HG03565 (cell line): ENCODE data around the gene PREX1.
"Not testable (repeated sequence)": the region's sequence is repeated elsewhere in the genome, so short reads cannot be mapped to it uniquely, and the experiment has no call there.

Experiments used
- ATAC-seq: cut with Tn5 transposase; IDR thresholded peaks from one replicate; pipeline ENCODE4 v1.9.1; 2021; ENCODE audit warnings: mild to moderate bottlenecking, moderate library complexity; ENCODE audit not compliant: unreplicated experiment

PREX1 gene

GRCh38 chr20:48826480-48826879, 1.3 kb downstream of the PREX1 start:
- ATAC-seq: not testable (repeated sequence)

DNA sequence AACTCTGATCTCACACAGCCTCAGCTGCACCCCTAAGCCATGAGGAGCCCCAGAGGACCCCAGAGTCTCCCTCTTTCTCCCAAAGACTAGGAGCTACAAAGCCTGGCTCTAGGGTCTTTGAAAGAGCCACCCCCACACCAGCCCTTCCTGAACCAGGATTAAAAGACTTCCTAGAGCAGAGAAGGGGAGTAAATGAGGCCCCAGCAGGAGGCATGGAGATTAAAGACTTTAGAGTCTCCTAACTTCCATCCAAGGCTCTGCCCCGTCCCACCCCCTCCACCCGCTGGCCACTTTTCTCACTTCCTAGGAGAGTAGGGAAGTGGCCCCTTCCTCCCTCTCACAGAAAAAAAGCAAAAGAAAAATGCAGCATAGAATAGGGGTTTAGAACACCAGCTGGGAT, 1.7 kb downstream of the PREX1 start:
- no peak for ATAC-seq

DNA sequence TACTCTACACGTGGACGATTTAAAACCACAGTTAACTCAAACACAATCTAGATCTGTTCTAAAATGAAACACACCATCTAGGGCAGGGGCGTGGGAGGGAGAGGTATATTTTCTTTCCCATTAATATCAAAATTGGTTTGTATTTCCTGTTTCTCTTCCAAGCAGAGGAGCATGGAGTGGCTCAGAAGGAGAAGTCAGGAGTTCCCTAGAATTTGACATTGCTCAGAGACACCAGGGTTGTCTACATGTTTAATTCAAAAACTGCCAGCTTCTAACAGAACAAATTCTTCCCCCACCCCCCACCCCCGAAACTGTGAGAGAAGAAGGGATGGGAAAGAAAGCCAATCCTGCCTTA, 2.3 kb downstream of the PREX1 start:
- no peak for ATAC-seq

- no peak for ATAC-seq
Observed at GRCh38 chr20:48824830-48825565, 2.8 kb downstream of the PREX1 start.

DNA sequence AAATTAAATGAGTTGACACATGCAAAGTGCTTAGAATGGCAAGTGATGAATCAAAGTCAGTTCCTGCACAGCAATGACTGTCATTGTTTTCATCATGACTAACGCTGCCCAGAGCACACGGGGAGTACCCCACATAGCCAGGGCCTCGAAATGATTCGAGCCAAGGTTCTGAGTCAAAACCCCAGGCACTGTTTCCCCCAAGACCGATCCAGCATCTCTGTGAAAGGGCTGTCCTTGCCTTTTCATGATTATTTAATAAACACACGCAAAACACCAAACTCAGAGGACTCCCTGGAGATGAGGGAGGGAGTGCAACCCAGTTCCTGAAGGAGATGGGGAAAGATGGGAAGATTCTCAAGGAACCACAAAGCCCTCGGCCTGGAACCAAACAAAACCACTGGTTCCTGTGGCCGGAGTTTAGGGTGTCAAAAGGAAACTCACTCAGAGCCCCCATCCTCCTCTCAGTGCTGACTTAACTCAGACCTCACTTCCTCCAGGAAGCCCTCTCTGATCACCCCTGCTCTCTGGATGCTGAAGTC, 3.8 kb downstream of the PREX1 start:
- peak; percentile 31 for ATAC-seq

DNA sequence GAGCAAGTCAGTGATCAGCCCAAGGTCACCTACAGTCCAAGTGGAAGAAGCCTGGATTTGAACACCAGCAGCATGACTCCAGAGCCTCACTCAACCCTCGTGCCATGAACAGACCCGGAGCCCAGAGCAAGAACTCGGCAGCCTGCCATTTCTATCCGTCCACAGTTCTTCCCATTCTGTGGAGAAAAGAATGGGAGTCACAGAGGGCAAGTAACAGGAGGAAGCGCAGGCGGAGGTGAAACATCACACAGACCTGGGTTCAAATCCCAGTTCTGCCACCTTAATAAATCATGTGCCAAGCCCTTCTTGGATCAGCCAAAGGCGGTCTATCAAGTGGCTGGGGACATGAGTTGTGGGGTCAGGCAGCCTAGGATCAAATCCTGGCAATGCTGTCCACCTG, 4.3 kb downstream of the PREX1 start:
- ATAC-seq: no peak

GRCh38 chr20:48822879-48823385, 4.9 kb downstream of the PREX1 start:
- no peak for ATAC-seq

DNA sequence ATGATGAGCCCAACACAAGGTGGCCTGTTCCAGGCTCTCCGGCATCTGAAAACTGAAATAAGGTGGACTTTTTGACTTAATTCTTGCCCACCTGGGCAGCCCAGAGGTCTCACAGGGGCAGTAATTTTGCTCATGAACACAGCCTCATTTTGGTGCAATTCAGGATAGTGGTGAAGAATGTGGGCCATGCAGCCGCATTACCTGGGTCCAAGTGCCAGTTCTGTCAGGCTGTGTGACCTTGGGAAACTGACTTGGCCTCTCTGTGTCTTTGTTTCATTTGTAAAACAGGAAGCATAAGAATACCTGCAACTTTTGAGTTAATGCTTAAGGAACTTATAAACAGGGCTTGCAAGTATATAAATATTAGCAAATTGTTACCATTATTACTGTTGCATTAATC, 5.6 kb downstream of the PREX1 start:
- ATAC-seq: no peak

GRCh38 chr20:48821261-48821920, 6.4 kb downstream of the PREX1 start:
- ATAC-seq: no peak

DNA sequence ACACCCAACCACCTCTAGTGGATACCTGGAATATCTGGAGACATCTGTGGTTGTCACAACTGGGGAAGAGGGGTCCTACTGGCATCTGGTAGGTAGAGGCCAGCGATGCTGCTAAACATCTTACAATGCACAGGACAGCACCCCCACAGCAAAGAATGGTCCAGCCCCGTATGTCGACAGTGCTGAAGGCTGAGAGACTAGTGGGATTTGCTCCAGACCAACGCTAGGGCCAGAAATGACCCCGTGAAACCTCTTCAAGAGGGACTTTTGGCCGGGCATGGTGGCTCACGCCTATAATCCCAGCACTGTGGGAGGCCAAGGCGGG, 7.2 kb downstream of the PREX1 start:
- no peak for ATAC-seq

DNA sequence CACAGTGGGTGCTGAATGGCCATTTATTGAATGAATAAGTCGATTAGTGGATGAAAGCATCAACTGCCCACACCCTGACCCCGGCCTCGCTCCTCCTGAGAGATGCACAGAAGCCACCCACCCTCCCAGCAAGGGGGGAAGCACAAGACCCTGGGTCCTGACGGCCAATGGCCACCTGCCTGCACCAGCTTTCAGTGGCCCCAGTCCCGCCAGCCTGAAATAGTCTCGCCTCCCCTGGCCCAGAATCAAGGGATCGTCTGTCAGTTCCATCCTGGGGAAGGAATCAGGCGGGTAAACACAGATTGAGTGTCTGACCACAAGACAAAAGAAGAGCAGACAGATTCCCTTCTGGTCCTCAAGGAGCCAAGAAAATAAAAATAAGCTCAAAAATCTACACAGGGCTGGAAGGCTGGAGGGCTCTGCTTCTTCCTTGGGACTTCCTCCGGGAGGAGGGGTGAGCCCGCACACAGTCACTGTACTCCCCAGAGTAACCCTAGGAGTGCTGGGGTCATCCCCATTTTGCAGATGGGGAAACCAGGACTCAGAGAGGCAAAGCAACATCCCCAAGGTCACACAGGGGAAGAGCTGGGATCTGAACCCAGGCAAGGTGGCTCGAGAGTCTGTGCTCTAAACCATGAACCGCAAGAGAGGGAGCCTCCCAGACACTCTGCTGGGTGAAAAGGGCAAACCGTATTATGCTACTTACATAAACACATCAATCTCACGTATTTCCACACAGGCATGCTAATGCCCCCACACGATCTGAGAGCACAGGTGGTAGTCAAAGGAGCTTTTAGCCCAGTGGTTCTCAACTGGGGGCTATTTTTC, 7.8 kb downstream of the PREX1 start:
- no peak for ATAC-seq

DNA sequence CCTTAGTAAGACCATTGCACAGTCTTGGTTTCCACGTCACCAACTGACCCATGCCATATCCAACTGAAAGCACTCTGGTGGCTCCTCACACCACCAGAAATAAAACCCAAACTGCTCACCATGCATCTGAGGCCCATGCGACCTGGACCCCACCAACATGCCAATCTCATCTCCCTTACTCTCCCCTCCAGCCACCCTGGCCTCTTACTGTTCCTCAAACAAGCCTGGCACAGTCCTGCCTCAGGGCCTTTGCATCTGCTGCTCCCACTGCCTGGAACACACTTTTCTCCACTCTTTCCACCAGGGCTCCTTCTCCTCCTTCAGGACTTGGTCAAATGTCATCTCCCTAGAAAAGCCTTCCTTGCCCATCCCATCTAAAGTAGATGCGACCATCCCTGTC, 8.7 kb downstream of the PREX1 start:
- no peak for ATAC-seq

DNA sequence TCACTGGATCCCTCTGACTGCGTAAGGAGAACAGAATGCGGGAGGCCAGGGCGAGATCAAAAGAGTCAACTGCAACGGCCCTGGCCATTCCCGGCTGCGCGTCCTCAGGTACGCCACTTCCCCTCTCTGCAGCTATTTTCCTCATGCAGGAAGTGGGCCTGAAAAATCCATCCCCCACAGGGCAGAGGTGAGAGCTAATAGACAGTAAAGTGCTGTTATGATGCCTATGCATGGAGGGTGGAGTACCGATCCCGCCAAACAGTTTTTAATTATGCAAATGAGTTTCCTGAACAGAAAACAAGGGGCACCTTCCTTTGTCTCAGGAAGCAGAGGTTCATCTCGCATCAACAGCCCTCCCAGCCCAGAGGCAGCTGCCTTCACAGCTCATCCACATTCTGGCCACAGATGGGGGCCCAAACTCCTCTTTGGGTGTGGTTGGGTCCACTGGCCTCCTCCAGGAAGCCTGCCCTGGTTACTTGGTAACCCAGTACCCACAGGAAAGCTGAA, 9.3 kb downstream of the PREX1 start:
- no peak for ATAC-seq

DNA sequence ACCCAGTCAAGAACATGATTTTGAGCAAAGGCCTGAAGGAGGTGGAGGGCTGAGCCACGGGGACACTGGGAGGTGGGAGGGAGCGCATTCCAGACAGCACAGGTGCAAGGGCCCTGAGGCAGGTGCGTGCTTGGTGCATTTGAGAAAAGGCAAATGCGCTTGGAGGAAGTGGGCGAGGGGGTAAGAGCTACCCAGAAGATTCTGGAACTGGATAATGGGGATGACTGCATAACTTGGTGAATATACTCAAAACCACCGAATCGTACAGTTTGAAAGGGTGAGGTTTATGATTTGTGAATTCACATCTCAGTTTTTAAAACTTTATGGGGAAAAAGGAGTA, 9.8 kb downstream of the PREX1 start:
- no peak for ATAC-seq

DNA sequence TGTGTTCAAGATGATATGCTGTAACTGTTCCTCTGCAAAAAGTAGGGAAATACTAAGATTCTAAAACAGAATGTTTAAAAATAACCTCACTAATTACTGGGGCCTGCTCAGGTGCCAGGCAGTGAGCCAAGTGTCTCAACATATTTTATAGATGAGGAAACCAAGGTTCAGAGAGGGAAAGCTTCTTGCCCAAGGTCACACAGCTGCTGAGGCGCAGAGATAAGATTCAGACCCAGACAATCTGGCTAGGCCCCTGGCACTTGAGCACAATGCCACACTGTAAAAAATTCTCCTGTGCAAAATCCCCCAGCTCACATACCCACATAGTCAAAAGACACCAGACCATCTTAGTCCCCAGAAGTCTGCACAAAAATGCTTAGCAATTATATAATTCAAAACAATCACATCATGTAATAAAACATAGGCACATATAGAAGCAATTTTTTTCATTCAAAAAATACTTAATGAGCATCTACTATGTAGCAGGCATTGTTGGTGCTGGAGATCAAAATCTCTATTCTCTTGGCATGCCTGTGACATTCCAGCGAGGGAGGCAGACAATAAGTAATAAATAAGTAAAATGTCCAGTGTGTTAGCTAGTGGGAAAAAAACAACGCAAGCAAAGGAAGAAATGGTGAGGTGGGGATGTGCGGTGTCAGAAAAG, 10.3 kb downstream of the PREX1 start:
- ATAC-seq: no peak

GRCh38 chr20:48816282-48817205, 11.3 kb downstream of the PREX1 start:
- no peak for ATAC-seq

DNA sequence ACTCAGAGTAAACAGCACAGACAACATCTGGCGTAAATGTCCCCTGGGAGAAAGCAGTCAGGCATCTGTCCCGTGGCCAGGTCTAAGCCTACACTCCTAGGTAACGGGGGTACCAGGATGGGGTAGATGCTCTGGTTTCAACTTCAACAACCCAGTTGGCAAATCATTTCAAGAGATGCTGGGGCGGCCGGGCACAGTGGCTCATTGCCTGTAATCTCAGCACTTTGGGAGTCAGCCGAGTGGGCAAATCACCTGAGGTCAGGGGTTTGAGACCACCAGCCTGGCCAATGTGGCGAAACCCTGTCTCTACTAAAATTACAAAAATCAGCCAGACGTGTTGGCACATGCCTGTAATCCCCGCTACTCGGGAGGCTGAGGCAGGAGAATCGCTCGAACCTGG, 12.3 kb downstream of the PREX1 start:
- ATAC-seq: no peak

GRCh38 chr20:48814633-48815032, 13.2 kb downstream of the PREX1 start:
- no peak for ATAC-seq

GRCh38 chr20:48813930-48814546, 13.8 kb downstream of the PREX1 start:
- no peak for ATAC-seq

- ATAC-seq: no peak
Observed at GRCh38 chr20:48813446-48813747, 14.4 kb downstream of the PREX1 start.
